Neuronal stem cell (in vitro differentiated cells): ENCODE data around the gene REC114. TPM values are rescaled to one million over a fixed set of nuclear protein-coding genes. Genes with fewer than 3 reads are reported as not detected.
A peak's percentile ranks its signal among the peaks of the same experiment; 100 is the strongest.

Source experiments
- DNase-seq: peaks from one replicate; pipeline ENCODE4 v3.0.0-alpha.2; 2013; ENCODE audit warnings: low spot score
- H2AFZ ChIP-seq: one replicate; pipeline ENCODE4 v1.6.1; 2013; ENCODE audit warnings: mild to moderate bottlenecking, low read length, inconsistent platforms
- H2AK5ac ChIP-seq: 2 replicates; pipeline ENCODE4 v1.6.1; 2013; ENCODE audit warnings: low read depth, mild to moderate bottlenecking, inconsistent platforms, low read length, moderate library complexity, mixed read lengths
- H2BK120ac ChIP-seq: 2 replicates; pipeline ENCODE4 v1.6.1; 2013; ENCODE audit warnings: low read depth, mild to moderate bottlenecking, inconsistent platforms, low read length, moderate library complexity, mixed read lengths
- H2BK12ac ChIP-seq: one replicate; pipeline ENCODE4 v1.6.1; 2013; ENCODE audit warnings: low read length, inconsistent platforms
- H2BK15ac ChIP-seq: 2 replicates; pipeline ENCODE4 v1.6.1; 2013; ENCODE audit warnings: mild to moderate bottlenecking, low read length, inconsistent platforms, mixed read lengths
- H2BK5ac ChIP-seq: one replicate; pipeline ENCODE4 v1.6.1; 2013; ENCODE audit warnings: inconsistent platforms, mild to moderate bottlenecking, low read length, moderate library complexity
- H3K14ac ChIP-seq: one replicate; pipeline ENCODE4 v1.6.1; 2013; ENCODE audit warnings: low read length, inconsistent platforms
- H3K18ac ChIP-seq: 2 replicates; pipeline ENCODE4 v1.6.1; 2013; ENCODE audit warnings: low read length, inconsistent platforms
- H3K23ac ChIP-seq: 2 replicates; pipeline ENCODE4 v1.6.1; 2013; ENCODE audit warnings: low read depth, mild to moderate bottlenecking, mixed read lengths, low read length, inconsistent platforms; ENCODE audit not compliant: poor library complexity
- H3K27ac ChIP-seq: replicated peaks from 3 replicates; pipeline ENCODE4 v1.5.1; 2013; ENCODE audit warnings: low read length, inconsistent platforms
- H3K27me3 ChIP-seq, 3 experiments: 2 replicates each; pipeline ENCODE4 v1.6.1; 2013; ENCODE audit warnings: low read length in 3 of 3, mild to moderate bottlenecking in 2 of 3, inconsistent platforms in 1 of 3, low read depth in 1 of 3, mixed read lengths in 1 of 3, moderate library complexity in 1 of 3; ENCODE audit not compliant: control insufficient read depth in 3 of 3, insufficient read depth in 3 of 3
- H3K36me3 ChIP-seq, 2 donors: replicated peaks in 1 of 2; 2 replicates each; pipeline ENCODE4 v1.6.1; 2013; ENCODE audit warnings: low read length in 2 of 2; ENCODE audit not compliant: control insufficient read depth in 2 of 2, insufficient read depth in 2 of 2
- H3K4ac ChIP-seq: 2 replicates; pipeline ENCODE4 v1.6.1; 2013; ENCODE audit warnings: inconsistent platforms, mild to moderate bottlenecking, low read length, moderate library complexity
- H3K4me1 ChIP-seq, 2 donors: 1 replicate in 1 of 2; 2 replicates in 1 of 2; pipeline ENCODE4 v1.6.1; 2013; ENCODE audit warnings: low read length in 2 of 2, low read depth in 1 of 2; ENCODE audit not compliant: control insufficient read depth in 2 of 2, insufficient read depth in 1 of 2
- H3K4me2 ChIP-seq: one replicate; pipeline ENCODE4 v1.6.1; 2013; ENCODE audit warnings: mild to moderate bottlenecking, low read length, inconsistent platforms; ENCODE audit not compliant: insufficient read depth, poor library complexity, severe bottlenecking
- H3K4me3 ChIP-seq, 2 donors: 2 replicates each; pipeline ENCODE4 v1.5.1; 2013; ENCODE audit warnings: low read length in 2 of 2, mild to moderate bottlenecking in 2 of 2, inconsistent platforms in 1 of 2, moderate library complexity in 1 of 2
- H3K79me1 ChIP-seq: one replicate; pipeline ENCODE4 v1.6.1; 2013; ENCODE audit warnings: low read depth, mild to moderate bottlenecking, inconsistent platforms, low read length, moderate library complexity
- H3K9ac ChIP-seq: one replicate; pipeline ENCODE4 v1.6.1; 2013; ENCODE audit warnings: mild to moderate bottlenecking, low read depth, low read length, inconsistent platforms; ENCODE audit not compliant: poor library complexity
- H3K9me3 ChIP-seq, 2 donors: replicated peaks in 1 of 2; 2 replicates each; pipeline versions ENCODE3 to v1.6.1; 2013; ENCODE audit warnings: low read length in 2 of 2, mild to moderate bottlenecking in 2 of 2, inconsistent platforms in 1 of 2, low read depth in 1 of 2, mixed read lengths in 1 of 2, moderate library complexity in 1 of 2; ENCODE audit not compliant: control insufficient read depth in 2 of 2, insufficient read depth in 1 of 2
- H4K8ac ChIP-seq: one replicate; pipeline ENCODE4 v1.6.1; 2013; ENCODE audit warnings: low read depth, mild to moderate bottlenecking, inconsistent platforms, low read length, moderate library complexity
- H4K91ac ChIP-seq: one replicate; pipeline ENCODE4 v1.6.1; 2013; ENCODE audit warnings: low read length, low read depth, mild to moderate bottlenecking, inconsistent platforms; ENCODE audit not compliant: poor library complexity
- WGBS, 2 donors: extraction: QIAGEN DNeasy Blood & Tissue Kit; methylation state at CpG; one replicate each; pipeline ENCODE4 v1.1.7; 2013; ENCODE audit warnings: missing lambda C conversion rate in 2 of 2, mixed read lengths in 1 of 2; ENCODE audit not compliant: insufficient read length in 2 of 2, insufficient replicate concordance in 1 of 2; ENCODE audit errors: extremely low coverage in 2 of 2; 5-methylcytosine and 5-hydroxymethylcytosine counted together
- polyA plus RNA-seq, 2 experiments: library from polyadenylated mRNA; stranded (reverse); fragments of 200-250 nt; gene quantifications; one replicate each; pipeline ENCODE4 v1.2.3, GENCODE V29; 2013

The REC114 gene
- polyA plus RNA-seq (2013, experiment 1 of 2) = not detected
- not detected for polyA plus RNA-seq (2013, experiment 2 of 2)

- Histone ChIP-seq H4K91ac (no peak within 1 kb of the TSS), H3K4me1 (no peaks in the 10 kb centered on the region), H2AK5ac (no peak within 1 kb of the TSS), H4K8ac (no peak within 1 kb of the TSS), H3K27ac (no peak within 1 kb of the TSS), H3K9ac (no peak within 1 kb of the TSS), H3K18ac (no peak within 1 kb of the TSS), H3K9me3 (no peaks in the 10 kb centered on the region), H2AFZ (no peak within 1 kb of the TSS), H3K4me2 (no peak within 1 kb of the TSS), H2BK120ac (no peak within 1 kb of the TSS), H2BK5ac (no peak within 1 kb of the TSS), H3K79me1 (no peaks in the 10 kb centered on the region), H2BK12ac (no peak within 1 kb of the TSS), H3K23ac (no peak within 1 kb of the TSS), H3K14ac (peak within 1 kb of the TSS; percentile 49), H2BK15ac (no peak within 1 kb of the TSS), H3K4me3 (no peak within 1 kb of the TSS), H3K36me3 (no peaks in the 10 kb centered on the region), H3K27me3 (peaks cover 0 to 41% (median 0%) of the 10 kb centered on the region in 3 experiments), H3K4ac (no peak within 1 kb of the TSS)
- WGBS, 2 donors = no CpG with 5 or more reads among the region's 22 CpGs
- DNase-seq = no peak
Measured at GRCh38 chr15:73442968-73443367, at the start of gene REC114. Gene REC114 (plus strand): TSS chr15:73443164. CDS start chr15:73443186, 22 bp downstream.

GRCh38 chr15:73393336-73393735 lies 49.6 kb upstream of the REC114 start:
- Histone ChIP-seq H2BK12ac (no peak overlapping the region), H2BK5ac (no peak overlapping the region), H3K18ac (no peak overlapping the region), H3K14ac (peak overlapping the region; percentile 4), H2AK5ac (no peak overlapping the region), H3K4me2 (no peak overlapping the region), H2BK120ac (no peak overlapping the region), H3K9ac (no peak overlapping the region), H3K4me1 (no peaks in the 10 kb centered on the region), H3K23ac (no peak overlapping the region), H4K8ac (no peak overlapping the region), H3K27me3 (peaks cover 0 to 22% (median 0%) of the 10 kb centered on the region in 3 experiments), H3K9me3 (no peaks in the 10 kb centered on the region), H2AFZ (no peak overlapping the region), H3K79me1 (no peaks in the 10 kb centered on the region), H4K91ac (no peak overlapping the region), H2BK15ac (no peak overlapping the region), H3K4me3 (no peak overlapping the region), H3K36me3 (no peaks in the 10 kb centered on the region), H3K27ac (no peak overlapping the region), H3K4ac (no peak overlapping the region)
- whole genome bisulfite sequencing, 2 donors = no CpG with 5 or more reads among the region's 2 CpGs
- DNase-seq = no peak

- Histone ChIP-seq H3K27ac (no peak overlapping the region), H2AK5ac (no peak overlapping the region), H4K91ac (no peak overlapping the region), H3K4ac (no peak overlapping the region), H3K14ac (no peak overlapping the region), H3K36me3 (no peaks in the 10 kb centered on the region), H4K8ac (no peak overlapping the region), H2AFZ (no peak overlapping the region), H2BK120ac (no peak overlapping the region), H3K79me1 (no peaks in the 10 kb centered on the region), H3K4me1 (peaks cover 0 to 3% of the 10 kb centered on the region in 2 donors), H3K18ac (no peak overlapping the region), H2BK12ac (no peak overlapping the region), H3K27me3 (peaks cover 0 to 17% (median 0%) of the 10 kb centered on the region in 3 experiments), H2BK15ac (no peak overlapping the region), H3K4me3 (no peak overlapping the region), H3K9me3 (peaks cover 0 to 2% of the 10 kb centered on the region in 2 donors), H3K9ac (no peak overlapping the region), H3K23ac (no peak overlapping the region), H2BK5ac (no peak overlapping the region), H3K4me2 (no peak overlapping the region)
- DNase-seq = no peak
Measured at GRCh38 chr15:73394782-73395181, 48.2 kb upstream of the REC114 start.

- Histone ChIP-seq H3K4me3 (no peak overlapping the region), H2AFZ (no peak overlapping the region), H3K18ac (no peak overlapping the region), H3K36me3 (no peaks in the 10 kb centered on the region), H2BK120ac (no peak overlapping the region), H3K79me1 (no peaks in the 10 kb centered on the region), H4K8ac (no peak overlapping the region), H3K4me1 (peaks cover 0 to 3% of the 10 kb centered on the region in 2 donors), H2AK5ac (no peak overlapping the region), H3K9me3 (peaks cover 0 to 2% of the 10 kb centered on the region in 2 donors), H2BK5ac (no peak overlapping the region), H3K14ac (no peak overlapping the region), H3K23ac (no peak overlapping the region), H2BK15ac (no peak overlapping the region), H4K91ac (no peak overlapping the region), H2BK12ac (no peak overlapping the region), H3K27ac (no peak overlapping the region), H3K4ac (no peak overlapping the region), H3K27me3 (peaks cover 0 to 15% (median 0%) of the 10 kb centered on the region in 3 experiments), H3K4me2 (no peak overlapping the region), H3K9ac (no peak overlapping the region)
- no peak for DNase-seq
- no CpG with 5 or more reads among the region's 2 CpGs for WGBS, 2 donors
Measured at GRCh38 chr15:73395671-73396070, 47.3 kb upstream of the REC114 start.
